GM21381 (cell line): ENCODE results near the gene FGFBP2.

Experiments
- ATAC-seq: cut with Tn5 transposase; IDR thresholded peaks from one replicate; pipeline ENCODE4 v1.9.1; 2021; ENCODE audit warnings: mild to moderate bottlenecking, moderate library complexity; ENCODE audit not compliant: unreplicated experiment

Gene FGFBP2

GRCh38 chr4:15968551-15969300 is 5.8 kb upstream of the FGFBP2 start:
- ATAC-seq = no peak

- ATAC-seq = no peak
These were observed 2.4 kb upstream of the FGFBP2 start for GRCh38 chr4:15965325-15965724.

DNA sequence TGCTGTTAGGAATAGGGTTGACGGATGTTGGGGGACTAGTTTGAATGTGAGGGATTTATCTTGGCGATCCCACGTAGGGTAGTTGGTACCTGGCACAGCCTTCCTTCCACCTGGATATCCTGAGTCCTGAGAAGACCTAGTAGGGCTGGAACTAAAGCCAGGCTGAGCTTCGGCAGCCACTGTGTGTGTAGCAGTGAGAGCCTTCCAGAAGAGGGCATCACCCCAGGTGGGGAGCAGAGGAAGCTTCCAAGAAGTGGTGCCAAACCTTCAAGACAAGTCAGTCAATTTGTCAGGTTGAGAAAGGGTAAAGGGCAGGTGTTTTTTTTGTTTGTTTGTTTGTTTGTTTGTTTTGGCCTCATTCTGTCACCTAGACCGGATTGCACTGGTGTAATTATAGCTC is 1.2 kb upstream of the FGFBP2 start:
- no peak for ATAC-seq

- peak; percentile 71 for ATAC-seq
These were observed 601 bp upstream of the FGFBP2 start for GRCh38 chr4:15963576-15963975.

GRCh38 chr4:15961781-15962510 is 1.0 kb downstream of the FGFBP2 start:
- ATAC-seq = no peak

DNA sequence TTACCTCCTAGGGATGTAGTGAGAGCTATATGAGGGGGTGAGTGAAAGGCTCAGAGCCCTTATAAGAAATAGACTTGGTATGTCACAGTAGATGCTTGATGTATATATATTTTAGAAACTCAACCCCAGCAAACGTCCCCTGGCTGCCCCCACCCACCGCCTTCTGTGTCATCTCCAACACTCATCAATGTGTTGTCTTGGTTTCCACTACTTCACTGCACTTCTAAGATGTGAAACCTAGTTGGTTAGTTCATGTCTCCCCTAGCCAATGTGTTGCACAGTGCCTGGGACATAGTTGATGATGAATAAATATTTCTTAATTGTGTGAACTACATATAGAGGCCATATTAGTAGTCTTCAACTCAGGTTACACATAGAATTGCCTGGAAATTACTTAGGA is 4.4 kb downstream of the FGFBP2 start:
- no peak for ATAC-seq

- ATAC-seq = peak; percentile 90
These were observed 6.7 kb downstream of the FGFBP2 start for GRCh38 chr4:15956179-15956850.

DNA sequence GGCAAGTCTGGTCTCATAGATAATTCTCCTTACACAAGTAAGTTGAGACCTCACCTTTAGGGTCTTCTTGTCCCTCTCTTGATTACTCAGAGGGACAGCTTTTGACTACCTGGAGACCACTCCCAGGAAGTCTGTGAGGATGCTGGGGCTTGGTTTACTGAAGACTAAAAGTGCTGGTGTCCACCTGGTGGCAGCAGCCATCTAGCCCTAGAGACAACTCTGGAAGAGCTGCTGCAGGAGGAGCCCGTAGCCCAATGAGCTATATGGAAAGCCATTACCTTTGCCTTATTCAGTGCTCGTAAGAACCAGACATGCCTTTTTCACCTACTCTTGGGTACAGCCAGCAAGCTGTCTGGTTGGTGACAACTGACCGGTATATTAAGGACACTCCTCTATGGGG is 7.3 kb downstream of the FGFBP2 start:
- ATAC-seq = no peak

GRCh38 chr4:15953625-15954024 is 9.3 kb downstream of the FGFBP2 start:
- no peak for ATAC-seq

DNA sequence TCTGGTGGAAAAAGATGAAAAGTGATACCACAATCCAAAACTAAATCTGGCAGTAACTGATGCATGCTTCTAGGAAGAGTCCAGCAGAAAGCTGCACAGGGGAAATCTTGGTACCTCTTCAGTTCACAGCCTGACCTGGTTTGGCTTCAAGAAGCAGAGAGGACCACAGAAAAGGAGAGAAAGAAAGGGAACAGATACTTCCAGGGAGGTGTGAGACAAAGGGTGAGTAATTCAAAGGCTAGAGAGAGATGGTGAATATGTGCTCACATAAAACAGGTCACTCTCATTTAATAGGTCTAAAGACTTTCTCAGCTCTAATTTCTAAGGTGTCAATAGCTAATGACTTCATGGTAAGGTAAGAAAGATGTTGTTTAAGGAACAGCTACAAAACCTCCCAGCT is 11.2 kb downstream of the FGFBP2 start:
- ATAC-seq = no peak

DNA sequence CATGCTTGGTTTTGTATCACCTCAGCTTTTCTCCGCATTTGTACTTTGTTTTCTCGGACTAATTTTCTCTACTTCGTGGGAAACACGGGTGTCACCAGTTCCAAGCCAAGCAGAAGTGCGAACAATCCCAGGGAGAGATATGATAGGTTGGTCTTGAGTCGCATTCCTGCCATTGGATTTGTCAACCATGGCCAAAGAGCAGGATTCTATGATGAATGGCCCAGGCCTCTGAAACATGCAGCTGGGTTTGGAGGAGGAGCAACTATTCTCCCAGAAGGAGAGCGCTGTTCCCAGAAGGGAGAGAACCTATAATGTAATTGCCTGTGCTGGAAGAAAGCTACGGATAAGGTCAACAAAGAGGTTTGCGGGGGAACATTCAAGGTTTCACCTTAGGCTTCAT is 14.1 kb downstream of the FGFBP2 start:
- no peak for ATAC-seq

- no peak for ATAC-seq
These were observed 15.3 kb downstream of the FGFBP2 start for GRCh38 chr4:15947684-15948083.

- ATAC-seq = no peak
These were observed 17.5 kb downstream of the FGFBP2 start for GRCh38 chr4:15945516-15945915.

DNA sequence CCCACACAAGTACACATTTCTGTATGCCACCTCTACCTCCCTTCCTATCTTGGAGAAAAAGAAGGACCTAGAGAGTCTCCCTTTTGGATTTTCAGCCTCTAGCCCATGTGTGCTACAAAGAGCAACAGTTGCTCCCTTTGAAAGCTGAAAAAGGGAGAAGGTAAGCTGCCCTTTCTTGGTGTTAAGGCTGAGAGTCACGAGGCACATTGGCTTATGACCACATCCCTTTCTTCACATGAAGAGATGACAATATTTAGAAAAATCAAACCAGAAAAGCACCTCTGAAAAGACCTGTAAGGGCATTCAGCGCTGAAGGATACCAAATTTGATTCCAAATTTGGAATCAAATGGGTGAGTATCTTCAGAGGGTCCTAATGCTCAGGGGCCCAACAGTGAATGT is 18.1 kb downstream of the FGFBP2 start:
- ATAC-seq = no peak

- ATAC-seq = no peak
These were observed 20.7 kb downstream of the FGFBP2 start for GRCh38 chr4:15942283-15942682.

GRCh38 chr4:15938640-15939039 is 24.3 kb downstream of the FGFBP2 start, which contains the start of gene FGFBP1:
TSS of gene FGFBP1 (minus strand) at chr4:15938740. CDS start at chr4:15936632, 2,108 bp downstream.
- no peak for ATAC-seq

DNA sequence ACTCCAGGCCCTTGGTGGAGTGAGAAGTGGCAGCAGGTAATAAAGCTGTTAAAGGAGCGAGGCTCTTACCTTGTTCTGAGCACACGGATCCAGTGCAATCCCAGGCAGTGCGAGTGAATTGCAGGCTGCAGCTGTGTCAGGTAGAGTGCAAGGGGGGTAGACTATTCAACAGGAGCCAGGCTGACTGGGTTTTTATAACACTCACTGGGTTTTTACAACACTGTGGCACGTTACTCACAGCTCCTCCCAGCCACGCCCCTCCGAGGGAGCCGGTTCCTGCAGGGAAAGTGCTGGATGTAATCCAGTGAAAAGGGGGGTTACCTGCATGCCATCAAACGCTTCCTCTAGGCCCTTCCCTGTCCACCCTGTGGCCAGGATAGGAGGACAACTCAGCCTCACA is 24.8 kb downstream of the FGFBP2 start:
- ATAC-seq = no peak

- ATAC-seq = no peak
These were observed 26.5 kb downstream of the FGFBP2 start for GRCh38 chr4:15936495-15936894.

GRCh38 chr4:15935504-15936402 is 27.2 kb downstream of the FGFBP2 start:
- ATAC-seq = no peak

GRCh38 chr4:15934259-15934658 is 28.7 kb downstream of the FGFBP2 start:
- no peak for ATAC-seq
